ENCODE measurements around the gene RHO.

DNA sequence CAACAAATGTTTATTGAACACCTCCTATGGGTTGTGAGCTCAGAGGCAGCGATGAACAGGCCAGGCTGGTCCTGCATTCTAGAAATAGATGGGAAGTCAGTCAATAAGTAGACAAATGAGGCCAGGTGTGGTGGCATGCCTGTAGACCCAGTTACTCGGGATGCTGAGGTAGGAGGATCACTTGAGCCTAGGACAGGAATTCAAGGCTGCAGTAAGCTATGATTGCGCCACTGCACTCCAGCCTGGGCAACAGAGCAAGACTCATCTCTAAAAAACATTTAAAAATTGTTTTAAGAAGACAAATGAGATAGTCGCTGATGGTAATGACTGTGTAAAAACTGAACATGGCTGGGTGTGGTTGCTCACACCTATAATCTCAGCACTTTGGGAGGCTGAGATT lies 4.4 kb upstream of the RHO start:
- TF ChIP-seq, protein P1, sequence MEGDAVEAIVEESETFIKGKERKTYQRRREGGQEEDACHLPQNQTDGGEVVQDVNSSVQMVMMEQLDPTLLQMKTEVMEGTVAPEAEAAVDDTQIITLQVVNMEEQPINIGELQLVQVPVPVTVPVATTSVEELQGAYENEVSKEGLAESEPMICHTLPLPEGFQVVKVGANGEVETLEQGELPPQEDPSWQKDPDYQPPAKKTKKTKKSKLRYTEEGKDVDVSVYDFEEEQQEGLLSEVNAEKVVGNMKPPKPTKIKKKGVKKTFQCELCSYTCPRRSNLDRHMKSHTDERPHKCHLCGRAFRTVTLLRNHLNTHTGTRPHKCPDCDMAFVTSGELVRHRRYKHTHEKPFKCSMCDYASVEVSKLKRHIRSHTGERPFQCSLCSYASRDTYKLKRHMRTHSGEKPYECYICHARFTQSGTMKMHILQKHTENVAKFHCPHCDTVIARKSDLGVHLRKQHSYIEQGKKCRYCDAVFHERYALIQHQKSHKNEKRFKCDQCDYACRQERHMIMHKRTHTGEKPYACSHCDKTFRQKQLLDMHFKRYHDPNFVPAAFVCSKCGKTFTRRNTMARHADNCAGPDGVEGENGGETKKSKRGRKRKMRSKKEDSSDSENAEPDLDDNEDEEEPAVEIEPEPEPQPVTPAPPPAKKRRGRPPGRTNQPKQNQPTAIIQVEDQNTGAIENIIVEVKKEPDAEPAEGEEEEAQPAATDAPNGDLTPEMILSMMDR (IDR thresholded peaks at IDR 0.05; ENCODE audit: borderline replicate concordance, extremely low read depth, low read length, poor library complexity, severe bottlenecking): no peak
- TF ChIP-seq EZH2 (IDR thresholded peaks at IDR 0.05; ENCODE audit: borderline replicate concordance, low read depth, low read length, severe bottlenecking): no peak
